ENCODE measurements around the gene VMP1.
"Not testable (repeated sequence)": the region's sequence is repeated elsewhere in the genome, so short reads cannot be mapped to it uniquely, and the experiment has no call there.

VMP1 gene

DNA sequence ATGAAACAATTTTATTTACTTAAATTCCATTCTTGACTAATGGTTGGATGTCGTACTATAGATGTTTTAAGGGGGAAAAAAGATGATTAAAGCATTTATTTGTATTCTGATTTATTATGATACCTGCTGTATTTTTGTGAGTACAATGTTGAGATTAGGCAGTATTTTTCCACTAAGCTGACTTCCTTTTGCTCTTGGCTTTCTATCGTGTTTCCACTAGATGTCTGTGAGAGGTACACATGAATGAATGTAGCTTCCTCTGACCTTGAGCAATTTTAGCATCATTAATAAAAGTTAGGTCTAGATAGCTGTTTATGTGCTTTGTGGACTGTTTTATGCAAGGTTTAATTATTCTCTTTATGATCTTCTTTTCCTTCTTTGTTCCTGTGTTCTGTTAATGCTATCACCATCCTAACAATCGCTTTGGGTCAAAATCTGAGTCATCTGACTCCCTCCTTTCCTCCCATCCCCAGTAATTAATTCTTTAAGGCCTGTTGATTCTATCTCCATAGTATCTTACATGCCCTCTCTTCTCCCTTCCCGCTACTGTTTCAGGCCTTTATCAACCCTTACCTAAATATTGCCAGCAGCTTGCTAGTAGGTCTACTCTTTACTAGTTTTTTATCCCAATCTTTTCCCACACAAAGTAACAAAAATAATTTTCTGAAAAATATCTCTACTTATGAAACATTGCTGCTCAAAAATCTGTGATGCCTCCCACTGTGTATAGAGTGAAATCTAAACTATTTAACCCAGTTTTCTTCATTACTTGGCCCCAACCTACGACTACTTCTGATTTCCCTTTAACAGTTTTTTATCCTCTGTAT is 76.0 kb downstream of the VMP1 start:
- DNase-seq, result no peak

- DNase-seq, result peak; percentile 33
Observed at GRCh38 chr17:59785091-59785799, 77.8 kb downstream of the VMP1 start.

- no peak for DNase-seq
Observed at GRCh38 chr17:59786213-59786535, 78.7 kb downstream of the VMP1 start.

DNA sequence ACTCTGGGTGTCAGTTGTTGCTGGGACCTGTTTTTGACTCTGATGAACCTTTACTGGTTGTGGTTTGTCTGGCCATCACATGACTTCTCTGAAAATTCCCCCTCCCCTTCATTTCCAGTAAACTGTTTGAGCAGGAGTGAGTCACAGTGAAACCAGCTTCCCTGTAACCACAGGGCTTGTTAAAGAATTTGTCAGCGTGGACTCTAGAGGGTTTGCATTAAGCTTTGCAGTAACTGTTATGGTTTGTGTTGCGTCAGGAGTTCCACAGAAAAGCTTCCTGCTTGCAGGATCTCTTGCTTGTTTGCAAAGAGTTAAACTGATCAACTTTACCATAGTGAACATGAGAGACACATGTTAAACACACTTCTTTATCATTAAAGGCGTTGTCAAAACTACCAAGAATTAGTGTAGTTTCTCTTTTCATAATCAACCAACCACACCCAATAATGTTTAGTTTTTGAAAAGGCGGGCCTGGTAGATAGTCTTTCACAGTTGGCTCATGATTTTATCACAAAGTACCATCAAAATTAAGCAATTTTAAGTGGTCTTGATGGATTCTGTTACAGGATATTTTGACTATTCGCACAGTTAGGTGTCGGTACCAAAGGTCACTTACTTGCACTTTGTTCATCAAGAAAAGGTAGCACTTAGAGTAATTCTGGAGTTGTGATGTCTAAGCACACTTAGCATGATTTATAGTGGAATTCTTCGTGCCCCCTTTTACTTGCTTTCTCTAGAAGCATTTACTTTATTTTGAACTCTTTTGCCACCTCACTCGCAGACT is 79.3 kb downstream of the VMP1 start:
- DNase-seq, result peak; percentile 76

DNA sequence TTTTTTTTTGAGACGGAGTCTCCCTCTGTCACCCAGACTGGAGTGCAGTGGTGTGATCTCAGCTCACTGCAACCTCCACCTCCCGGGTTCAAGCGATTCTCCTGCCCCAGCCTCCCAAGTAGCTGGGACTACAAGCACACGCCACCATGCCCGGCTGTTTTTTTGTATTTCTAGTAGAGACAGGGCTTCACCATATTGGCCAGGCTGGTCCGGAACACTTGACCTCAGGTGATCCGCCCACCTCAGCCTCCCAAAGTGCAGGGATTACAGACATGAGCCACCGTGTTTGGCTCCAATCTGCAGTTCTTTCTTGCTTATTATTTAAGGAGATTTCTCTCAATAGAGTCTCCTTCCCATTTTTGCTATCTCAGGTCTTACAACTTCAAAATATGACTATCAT is 82.4 kb downstream of the VMP1 start:
- not testable (repeated sequence) for DNase-seq

DNA sequence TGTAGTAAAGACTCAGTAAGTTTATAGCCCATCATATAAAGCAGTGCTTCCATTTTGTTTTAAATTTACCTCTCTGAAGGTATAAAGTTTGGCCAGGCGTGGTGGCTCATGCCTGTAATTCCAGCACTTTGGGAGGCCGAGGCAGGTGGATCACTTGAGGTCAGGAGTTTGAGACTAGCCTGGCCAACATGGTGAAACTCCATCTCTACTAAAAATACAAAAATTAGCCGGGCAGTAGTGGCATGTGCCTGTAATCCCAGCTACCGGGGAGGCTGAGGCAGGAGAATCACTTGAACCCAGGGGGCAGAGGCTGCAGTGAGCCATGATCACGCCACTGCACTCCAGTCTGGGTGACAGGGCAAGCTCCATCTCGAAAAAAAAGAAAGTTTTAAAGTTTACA is 83.0 kb downstream of the VMP1 start:
- DNase-seq, result not testable (repeated sequence)

- no peak for DNase-seq
Observed at GRCh38 chr17:59790910-59791309, 83.5 kb downstream of the VMP1 start.

GRCh38 chr17:59791603-59792457 is 84.4 kb downstream of the VMP1 start:
- DNase-seq, result no peak

GRCh38 chr17:59792458-59792823 is 85.0 kb downstream of the VMP1 start:
- not testable (repeated sequence) for DNase-seq

GRCh38 chr17:59793205-59793604 is 85.8 kb downstream of the VMP1 start:
- DNase-seq, result no peak

DNA sequence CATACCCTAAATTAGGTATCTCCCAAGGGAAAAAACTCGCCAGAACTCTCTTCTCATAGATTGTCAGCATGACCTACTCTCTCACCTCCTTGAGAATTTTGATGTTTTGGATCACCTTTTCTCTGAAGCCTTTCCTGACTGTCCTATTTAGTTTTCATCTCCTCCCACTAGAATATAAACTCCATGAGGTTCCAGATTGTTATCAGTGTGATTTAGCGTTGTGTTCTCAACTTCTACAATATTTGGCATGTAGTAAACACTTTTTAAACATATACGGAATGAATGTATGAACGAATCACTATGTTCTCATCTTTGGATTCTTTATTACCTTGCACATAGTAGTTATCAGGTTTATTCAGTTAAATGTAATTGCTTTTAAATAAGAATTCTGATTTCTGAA is 88.7 kb downstream of the VMP1 start:
- no peak for DNase-seq

GRCh38 chr17:59796785-59797205 is 89.3 kb downstream of the VMP1 start:
- DNase-seq, result no peak

- DNase-seq, result no peak
Observed at GRCh38 chr17:59798111-59798510, 90.7 kb downstream of the VMP1 start.

DNA sequence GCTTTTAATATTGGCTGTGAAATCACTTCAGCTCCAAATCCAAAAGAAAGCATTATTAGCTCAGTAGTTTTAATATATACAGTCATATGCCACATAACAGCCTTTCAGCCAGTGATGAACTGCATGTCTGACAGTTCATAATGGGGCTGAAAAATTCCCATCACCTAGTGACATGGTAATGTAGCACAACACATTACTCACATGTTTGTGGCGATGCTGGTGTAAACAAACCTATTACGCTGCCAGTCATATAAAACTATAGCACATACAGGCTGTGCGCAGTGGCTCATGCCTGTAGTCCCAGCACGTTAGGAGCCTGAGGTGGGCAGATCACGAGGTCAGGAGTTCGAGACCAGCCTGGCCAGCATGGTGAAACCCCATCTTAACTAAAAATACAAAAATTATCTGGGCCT is 93.1 kb downstream of the VMP1 start:
- no peak for DNase-seq

DNA sequence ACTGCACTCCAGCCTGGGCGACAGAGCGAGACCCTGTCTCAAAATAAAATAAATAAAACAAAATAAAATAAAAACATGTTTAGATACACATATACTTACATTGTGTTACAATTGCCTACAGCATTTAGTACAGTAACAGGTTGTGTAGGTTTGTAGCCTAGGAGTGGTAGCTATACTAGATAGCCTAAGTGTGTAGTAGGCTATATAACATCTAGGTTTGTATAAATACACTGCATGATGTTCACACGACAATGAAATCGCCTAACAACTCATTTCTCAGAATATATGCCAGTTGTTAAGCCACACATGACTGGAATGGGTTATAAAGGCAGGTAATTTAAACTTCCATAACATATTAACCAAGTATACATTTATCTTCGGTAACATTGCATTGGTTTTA is 94.7 kb downstream of the VMP1 start:
- no peak for DNase-seq

DNA sequence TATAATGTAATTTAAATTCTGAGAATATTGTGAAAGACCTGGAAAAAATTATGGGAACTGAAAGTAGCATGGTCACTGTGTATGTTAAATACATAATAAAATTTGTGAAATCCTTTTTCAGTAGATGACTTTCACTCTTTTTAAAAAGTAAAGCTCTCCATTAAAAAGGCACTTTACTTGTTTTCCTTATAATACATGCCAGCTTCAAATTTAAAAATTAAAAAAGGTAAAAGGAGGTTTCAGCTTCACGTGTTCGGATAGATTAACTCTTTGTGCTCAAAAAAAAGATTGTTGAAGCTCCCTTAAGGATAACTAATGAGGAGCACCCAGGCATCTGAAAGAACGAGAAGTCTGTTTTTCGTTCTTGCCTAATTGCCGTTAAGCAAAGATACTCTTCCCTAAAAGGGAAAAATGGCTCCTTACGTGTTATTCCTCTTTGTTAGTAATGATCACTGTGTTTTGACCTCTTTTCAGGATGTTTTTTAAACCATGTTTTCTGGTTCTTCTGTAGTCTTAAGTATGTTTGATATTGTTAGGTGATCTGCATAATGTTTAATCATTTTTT is 97.5 kb downstream of the VMP1 start:
- DNase-seq, result no peak

GRCh38 chr17:59806322-59806721 is 98.9 kb downstream of the VMP1 start:
- DNase-seq, result not testable (repeated sequence)

DNA sequence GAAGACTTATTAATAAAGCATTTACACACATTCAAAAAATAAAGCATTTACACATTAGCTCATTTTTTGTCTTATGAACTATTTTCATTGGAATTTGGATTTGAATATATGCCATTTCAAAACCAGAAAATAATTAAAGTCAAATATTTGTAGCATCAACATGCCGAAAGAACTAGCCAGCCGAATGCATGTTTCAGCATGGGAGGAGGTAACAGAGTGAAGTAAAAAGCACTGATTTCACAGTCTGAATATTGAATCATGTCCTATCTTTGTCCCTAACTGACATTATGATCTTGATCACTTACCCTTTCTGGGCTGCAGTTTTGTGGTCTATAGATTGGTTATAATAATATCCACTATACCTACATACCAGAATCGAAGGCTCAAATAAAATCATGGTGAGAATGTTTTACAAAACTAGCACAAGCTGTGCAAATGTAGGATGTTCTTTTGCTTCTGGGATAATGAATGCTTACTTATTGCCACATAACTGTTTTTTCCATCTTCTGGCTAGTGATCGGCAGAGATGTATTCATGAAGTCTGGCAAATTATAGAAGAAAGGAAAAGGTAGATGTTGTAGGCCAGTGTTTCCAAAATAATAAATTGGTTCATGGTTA is 100.5 kb downstream of the VMP1 start:
- DNase-seq, result no peak

GRCh38 chr17:59810894-59811153 is 103.4 kb downstream of the VMP1 start:
- no peak for DNase-seq

GRCh38 chr17:59811209-59811608 is 103.8 kb downstream of the VMP1 start:
- DNase-seq, result no peak

- DNase-seq, result no peak
Observed at GRCh38 chr17:59812139-59812538, 104.7 kb downstream of the VMP1 start.

DNA sequence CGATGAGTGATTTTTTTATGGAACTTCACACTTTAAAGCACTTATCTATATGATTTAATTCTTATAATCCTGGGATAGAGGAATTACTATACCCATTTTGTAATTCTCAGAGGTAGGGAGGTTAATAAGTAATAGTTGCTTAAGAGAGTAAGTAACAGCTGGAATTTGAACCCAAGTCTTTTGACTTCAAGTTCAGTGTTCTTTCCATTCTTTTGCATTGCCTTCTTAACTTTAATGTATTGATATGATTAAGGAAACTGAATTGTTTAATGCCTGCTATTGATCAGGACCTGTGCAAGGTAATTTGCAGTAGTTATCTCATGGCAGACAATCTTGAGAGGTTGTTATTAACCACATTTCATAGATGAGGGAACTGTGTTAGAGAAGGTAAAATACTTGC is 106.8 kb downstream of the VMP1 start:
- DNase-seq, result no peak

All from NK-92 treated with Interleukin-12 subunit alpha and Interleukin-12 subunit beta, amount 100 ng/mL, for 24 hours (cell line).